OCI-LY7 (cell line): ENCODE data around the gene TCEA3. TPM values are rescaled to one million over a fixed set of nuclear protein-coding genes. Genes with fewer than 3 reads are reported as not detected.

ENCODE experiments used
- BruUV-seq: library from RNA; stranded (reverse); fragments of 400-500 nt; replicated peaks from 2 replicates; lab custom pipeline; 2021; lab: Mats Ljungman, UMichigan
- CTCF ChIA-PET: fragments of 300-600 bp; sonication (Branson Sonifier 250); formaldehyde crosslinking; loops from one replicate; lab custom pipeline; 2022; ENCODE audit warnings: antibody characterized with exemption; ENCODE audit not compliant: unreplicated experiment; lab: Charles Lee
- POLR2A ChIA-PET: fragments of 300-600 bp; sonication (Branson Sonifier 250); formaldehyde crosslinking; loops from one replicate; lab custom pipeline; 2022; ENCODE audit warnings: antibody characterized with exemption; lab: Charles Lee
- DNase-seq: peaks from one replicate; pipeline ENCODE4 v3.0.0-alpha.2; 2015; ENCODE audit warnings: low spot score
- H2AFZ ChIP-seq: fragments of 200-600 bp; sonication (generic), shearing (Covaris generic); 2 replicates; pipeline ENCODE4 v1.6.1; 2014; ENCODE audit warnings: mild to moderate bottlenecking, antibody characterized with exemption, low read length, moderate library complexity
- H3K27ac ChIP-seq: fragments of 200-600 bp; sonication (generic); 2 replicates; pipeline ENCODE4 v1.5.1; 2014; ENCODE audit warnings: mixed run types, low read depth, mild to moderate bottlenecking, moderate library complexity, low read length, inconsistent platforms; ENCODE audit not compliant: poor library complexity, severe bottlenecking
- H3K36me3 ChIP-seq: fragments of 200-600 bp; sonication (generic); 2 replicates; pipeline ENCODE4 v1.6.1; 2014; ENCODE audit warnings: mild to moderate bottlenecking, antibody characterized with exemption, low read length, moderate library complexity, mixed read lengths; ENCODE audit not compliant: insufficient read depth
- H3K4me1 ChIP-seq: fragments of 200-600 bp; sonication (generic); 2 replicates; pipeline ENCODE4 v1.5.1; 2014; ENCODE audit warnings: mild to moderate bottlenecking, low read length; ENCODE audit not compliant: insufficient read depth, poor library complexity, severe bottlenecking
- H3K4me2 ChIP-seq: fragments of 200-600 bp; sonication (generic); 2 replicates; pipeline ENCODE4 v1.6.1; 2014; ENCODE audit warnings: mild to moderate bottlenecking, low read length
- H3K4me3 ChIP-seq: fragments of 200-600 bp; sonication (generic); 2 replicates; pipeline ENCODE4 v1.5.1; 2014; ENCODE audit warnings: mild to moderate bottlenecking, low read depth, low read length; ENCODE audit not compliant: poor library complexity, severe bottlenecking
- H3K79me2 ChIP-seq: fragments of 200-600 bp; sonication (generic); 2 replicates; pipeline ENCODE4 v1.6.1; 2016; ENCODE audit warnings: low read depth, mild to moderate bottlenecking, low read length, moderate library complexity, mixed read lengths; ENCODE audit not compliant: insufficient read depth
- H3K9me2 ChIP-seq: fragments of 200-600 bp; sonication (generic); 2 replicates; pipeline ENCODE4 v1.6.1; 2016; ENCODE audit warnings: mild to moderate bottlenecking, low read length, mixed read lengths; ENCODE audit not compliant: insufficient read depth
- H3K9me3 ChIP-seq: fragments of 200-600 bp; sonication (generic); 2 replicates; pipeline ENCODE4 v1.6.1; 2014; ENCODE audit warnings: mild to moderate bottlenecking, mixed run types, low read length, mixed read lengths
- H4K20me1 ChIP-seq: fragments of 200-600 bp; sonication (generic); 2 replicates; pipeline ENCODE4 v1.6.1; 2014; ENCODE audit warnings: mild to moderate bottlenecking, antibody characterized with exemption, low read length, moderate library complexity, mixed read lengths; ENCODE audit not compliant: insufficient read depth
- EZH2phosphoT487 ChIP-seq: fragments of 200-600 bp; sonication (generic); IDR thresholded peaks from 2 replicates; pipeline ENCODE4 v1.6.1; 2018; ENCODE audit warnings: low read depth, borderline replicate concordance, mild to moderate bottlenecking, mixed run types, antibody characterized with exemption, low read length, moderate library complexity, mixed read lengths
- intact Hi-C: fragments of 100-400 bp; cut with micrococcal nuclease; formaldehyde crosslinking; loops from one replicate; pipeline ENCODE4 v1.10.0; 2022; ENCODE audit not compliant: unreplicated experiment
- total RNA-seq, 2 experiments: library from RNA; depleted of rRNA in 1 of 2; stranded (reverse); fragments of >200 nt in 1 of 2; shearing (Covaris generic) in 1 of 2; gene quantifications; 2 replicates each; pipeline ENCODE4 v1.2.3, GENCODE V29; 2014 to 2022
- TF ChIP-seq, protein P1 (sequence below): fragments of 200-600 bp; sonication (generic); conservative IDR thresholded peaks from 2 replicates; pipeline ENCODE4 v1.5.1; 2014; ENCODE audit warnings: mild to moderate bottlenecking, antibody characterized with exemption, low read length, moderate library complexity, mixed read lengths

TCEA3 gene
- total RNA-seq, 2 experiments from 2014 or later, result not detected

DNA sequence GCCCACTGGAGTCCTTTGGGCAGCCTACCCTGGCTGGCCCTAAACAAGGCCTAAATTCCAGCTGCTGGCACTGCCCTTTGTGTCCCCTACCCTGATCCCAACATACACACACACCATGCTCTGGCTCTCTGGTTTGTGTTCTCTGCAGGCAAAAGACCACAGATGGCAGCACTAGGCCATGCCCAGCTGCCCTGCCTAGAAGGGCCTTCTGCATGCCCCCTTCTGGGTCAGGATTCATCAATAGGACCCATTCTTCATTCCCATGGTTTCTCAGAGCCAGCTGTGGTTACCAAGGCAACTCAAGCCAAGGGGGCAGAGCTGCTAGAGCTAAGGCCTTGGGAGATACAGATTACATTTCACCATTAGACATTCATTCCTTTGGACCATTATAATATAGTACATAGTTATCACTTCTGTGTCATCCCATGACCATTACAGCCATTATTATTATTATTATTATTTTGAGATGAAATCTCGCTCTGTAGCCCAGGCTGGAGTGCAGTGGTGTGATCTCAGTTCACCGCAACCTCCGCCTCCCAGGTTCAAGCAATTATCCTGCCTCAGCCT is 42.0 kb upstream of the TCEA3 start:
- no peaks in the 10 kb centered on the region for H3K36me3 ChIP-seq
- intact Hi-C loops, result no loop called here
- no peaks in the 10 kb centered on the region for H4K20me1 ChIP-seq
- no peak overlapping the region for H3K4me3 ChIP-seq
- no peaks in the 10 kb centered on the region for H3K9me2 ChIP-seq
- no peak overlapping the region for H2AFZ ChIP-seq
- H3K79me2 ChIP-seq, result no peaks in the 10 kb centered on the region
- ChIA-PET POLR2A (no interaction called here), CTCF (no interaction called here)
- no peak overlapping the region for H3K4me2 ChIP-seq
- BruUV-seq, result no TSS peak
- TF ChIP-seq EZH2phosphoT487, result no peak
- TF ChIP-seq, protein P1, sequence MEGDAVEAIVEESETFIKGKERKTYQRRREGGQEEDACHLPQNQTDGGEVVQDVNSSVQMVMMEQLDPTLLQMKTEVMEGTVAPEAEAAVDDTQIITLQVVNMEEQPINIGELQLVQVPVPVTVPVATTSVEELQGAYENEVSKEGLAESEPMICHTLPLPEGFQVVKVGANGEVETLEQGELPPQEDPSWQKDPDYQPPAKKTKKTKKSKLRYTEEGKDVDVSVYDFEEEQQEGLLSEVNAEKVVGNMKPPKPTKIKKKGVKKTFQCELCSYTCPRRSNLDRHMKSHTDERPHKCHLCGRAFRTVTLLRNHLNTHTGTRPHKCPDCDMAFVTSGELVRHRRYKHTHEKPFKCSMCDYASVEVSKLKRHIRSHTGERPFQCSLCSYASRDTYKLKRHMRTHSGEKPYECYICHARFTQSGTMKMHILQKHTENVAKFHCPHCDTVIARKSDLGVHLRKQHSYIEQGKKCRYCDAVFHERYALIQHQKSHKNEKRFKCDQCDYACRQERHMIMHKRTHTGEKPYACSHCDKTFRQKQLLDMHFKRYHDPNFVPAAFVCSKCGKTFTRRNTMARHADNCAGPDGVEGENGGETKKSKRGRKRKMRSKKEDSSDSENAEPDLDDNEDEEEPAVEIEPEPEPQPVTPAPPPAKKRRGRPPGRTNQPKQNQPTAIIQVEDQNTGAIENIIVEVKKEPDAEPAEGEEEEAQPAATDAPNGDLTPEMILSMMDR, result no peak
- H3K9me3 ChIP-seq, result no peaks in the 10 kb centered on the region
- H3K4me1 ChIP-seq, result no peaks in the 10 kb centered on the region
- no peak for DNase-seq
- H3K27ac ChIP-seq, result no peak overlapping the region

GRCh38 chr1:23463286-23463685 is 38.7 kb upstream of the TCEA3 start:
- H3K79me2 ChIP-seq, result no peaks in the 10 kb centered on the region; the same call in 1 of the 2 replicates
- no peaks in the 10 kb centered on the region for H3K9me2 ChIP-seq
- H3K4me3 ChIP-seq, result no peak overlapping the region
- no peaks in the 10 kb centered on the region for H4K20me1 ChIP-seq
- ChIA-PET POLR2A (no interaction called here), CTCF (no interaction called here)
- no peaks in the 10 kb centered on the region for H3K9me3 ChIP-seq
- H3K4me1 ChIP-seq, result no peaks in the 10 kb centered on the region
- no peak overlapping the region for H3K27ac ChIP-seq
- no peaks in the 10 kb centered on the region for H3K36me3 ChIP-seq
- DNase-seq, result no peak
- BruUV-seq, result no TSS peak
- TF ChIP-seq, protein P1, result no peak
- TF ChIP-seq EZH2phosphoT487, result no peak
- H2AFZ ChIP-seq, result no peak overlapping the region
- intact Hi-C loops, result no loop called here
- no peak overlapping the region for H3K4me2 ChIP-seq

GRCh38 chr1:23462766-23463165 is 38.2 kb upstream of the TCEA3 start:
- H3K27ac ChIP-seq, result no peak overlapping the region
- no peak overlapping the region for H3K4me3 ChIP-seq
- no peaks in the 10 kb centered on the region for H3K9me2 ChIP-seq
- no peaks in the 10 kb centered on the region; the same call in 1 of the 2 replicates for H3K79me2 ChIP-seq
- ChIA-PET POLR2A (no interaction called here), CTCF (no interaction called here)
- no peak overlapping the region for H3K4me2 ChIP-seq
- no peaks in the 10 kb centered on the region for H3K9me3 ChIP-seq
- BruUV-seq, result no TSS peak
- TF ChIP-seq, protein P1, result no peak
- TF ChIP-seq EZH2phosphoT487, result no peak
- H2AFZ ChIP-seq, result no peak overlapping the region
- intact Hi-C loops, result no loop called here
- H3K36me3 ChIP-seq, result no peaks in the 10 kb centered on the region
- H4K20me1 ChIP-seq, result no peaks in the 10 kb centered on the region
- no peak for DNase-seq
- H3K4me1 ChIP-seq, result no peaks in the 10 kb centered on the region
